Ovary (tissue), 3 donors: ENCODE data around the gene ARFGAP1.

ENCODE experiments used
- CTCF ChIP-seq, 3 donors: fragments of 450-650 bp in 2 of 3; fragments of 200-600 bp in 1 of 3; IDR thresholded peaks; one replicate each; pipeline versions ENCODE4 v1.5.1 to v1.8.0; 2016 to 2022; ENCODE audit warnings: antibody characterized with exemption in 3 of 3, mild to moderate bottlenecking in 1 of 3
- EP300 ChIP-seq: sonication (generic); formaldehyde crosslinking; IDR thresholded peaks from one replicate; pipeline ENCODE4 v1.6.1; 2017; ENCODE audit warnings: antibody characterized with exemption
- POLR2A ChIP-seq: fragments of 450-650 bp; IDR thresholded peaks from one replicate; pipeline ENCODE4 v1.6.1; 2017; ENCODE audit warnings: antibody characterized with exemption, mild to moderate bottlenecking, moderate library complexity
- donor health status: DM: no; HTN: no; CAD: no.

- TF ChIP-seq CTCF (IDR thresholded peaks at IDR 0.05) (no peak), POLR2A (no peak), EP300 (no peak)
Measured at GRCh38 chr20:63243604-63244247, 28.9 kb upstream of the ARFGAP1 start.
